SH-SY5Y (cell line): ENCODE measurements around the gene NAALADL2.

Experiments
- GATA2 ChIP-seq: IDR thresholded peaks from 2 replicates; pipeline ENCODE4 v1.6.1; 2011; ENCODE audit warnings: mild to moderate bottlenecking, low read depth, low read length
- GATA3 ChIP-seq: IDR thresholded peaks from 2 replicates; pipeline ENCODE4 v1.6.1; 2011; ENCODE audit warnings: low read depth, mild to moderate bottlenecking, low read length, moderate library complexity

Gene NAALADL2

DNA sequence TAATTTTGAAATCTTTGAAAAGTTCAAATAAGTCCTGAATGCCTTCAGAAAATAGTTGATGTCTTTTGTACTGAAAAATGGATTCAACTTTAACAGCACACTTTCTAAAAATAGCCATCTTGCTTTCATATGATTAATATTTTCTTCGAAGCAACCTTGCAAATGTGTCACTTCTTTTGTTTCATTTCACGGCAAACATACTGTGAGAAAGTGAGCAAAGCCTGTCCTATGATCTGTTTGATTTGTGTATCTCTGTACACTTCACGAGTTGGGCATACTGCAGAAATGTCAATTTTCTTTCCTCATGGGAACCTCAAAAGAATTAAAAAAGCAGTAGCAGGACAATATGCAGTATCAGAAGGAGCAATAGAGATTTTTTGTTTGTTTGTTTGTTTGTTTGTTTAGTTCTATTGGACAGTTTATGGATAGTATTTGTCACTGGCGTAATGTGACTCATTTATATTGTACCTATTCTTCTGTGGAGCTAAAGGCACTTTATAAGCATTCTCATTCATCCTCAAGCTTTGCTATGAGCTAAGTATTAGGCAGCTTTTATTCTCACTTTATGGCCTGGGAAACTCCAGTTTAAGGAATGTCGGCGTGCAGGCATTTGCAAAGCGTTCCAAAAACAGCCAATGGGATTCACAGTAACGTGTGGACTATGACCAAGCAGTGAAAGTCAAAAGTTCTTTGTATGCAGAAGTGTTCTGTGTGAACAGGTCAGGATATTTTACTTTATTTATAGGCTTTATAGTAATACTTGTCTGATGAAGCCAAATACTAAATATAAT lies 572.0 kb downstream of the NAALADL2 start:
- TF ChIP-seq GATA2 (no peak), GATA3 (no peak)

DNA sequence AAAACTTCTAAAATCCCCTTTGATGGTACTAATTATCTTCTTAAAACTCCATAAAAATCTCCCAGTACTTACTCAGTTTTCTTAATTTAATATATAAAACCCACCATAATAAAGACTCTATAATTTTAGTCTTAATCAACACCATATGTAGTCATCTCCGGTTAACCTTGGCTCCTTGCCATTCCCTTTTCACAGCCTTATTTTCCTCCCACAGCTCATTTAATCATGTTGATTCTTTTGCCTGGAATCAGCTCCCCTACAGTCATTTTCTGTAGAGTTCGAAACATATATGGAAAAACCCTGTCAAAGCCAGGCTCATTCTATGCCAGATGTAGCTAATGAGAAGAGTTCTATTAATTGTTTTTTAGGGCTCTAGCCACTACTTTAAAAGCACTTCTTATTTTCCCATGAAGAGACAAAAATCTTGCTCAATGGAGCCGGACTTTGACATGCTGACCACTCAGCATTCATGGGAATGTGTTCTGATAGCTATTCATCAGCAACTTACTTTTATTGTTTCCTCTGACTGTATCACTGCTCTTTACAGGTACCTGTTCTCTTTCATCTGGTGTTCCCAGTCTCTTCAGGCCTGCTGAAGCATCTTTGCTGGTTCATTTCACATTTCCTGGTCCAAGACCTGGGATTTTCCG lies 573.4 kb downstream of the NAALADL2 start:
- TF ChIP-seq GATA2, result no peak
- no peak for TF ChIP-seq GATA3

DNA sequence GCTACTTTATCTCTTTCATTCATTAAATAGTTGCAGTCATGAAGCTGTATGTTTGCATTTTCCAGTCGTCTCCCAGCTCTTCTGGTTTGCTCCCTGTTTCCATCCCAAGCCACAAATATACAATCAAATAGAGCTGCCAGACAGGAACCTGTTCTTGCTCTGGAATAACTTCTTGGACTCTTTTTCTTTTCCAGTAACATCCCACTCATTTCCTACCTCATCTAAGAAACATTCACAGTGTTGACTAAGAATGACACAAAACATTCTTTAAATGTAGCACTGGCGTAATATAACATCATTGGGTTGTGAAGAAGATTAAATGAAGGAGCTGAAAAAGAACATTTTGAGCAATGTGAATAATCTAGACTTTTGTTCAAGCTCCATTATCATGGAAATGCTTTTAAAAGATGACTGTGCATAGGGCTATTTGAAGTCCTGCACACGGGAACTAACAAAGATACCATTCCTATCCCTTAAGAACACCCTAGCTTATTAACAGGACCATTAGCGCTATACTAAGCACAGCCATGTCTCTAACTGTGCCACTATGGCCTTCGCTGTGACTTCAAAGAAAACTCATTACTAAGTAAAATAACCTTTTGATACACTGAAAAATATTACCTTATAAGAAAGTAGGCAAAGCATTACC lies 574.0 kb downstream of the NAALADL2 start:
- TF ChIP-seq GATA3, result no peak
- no peak for TF ChIP-seq GATA2

DNA sequence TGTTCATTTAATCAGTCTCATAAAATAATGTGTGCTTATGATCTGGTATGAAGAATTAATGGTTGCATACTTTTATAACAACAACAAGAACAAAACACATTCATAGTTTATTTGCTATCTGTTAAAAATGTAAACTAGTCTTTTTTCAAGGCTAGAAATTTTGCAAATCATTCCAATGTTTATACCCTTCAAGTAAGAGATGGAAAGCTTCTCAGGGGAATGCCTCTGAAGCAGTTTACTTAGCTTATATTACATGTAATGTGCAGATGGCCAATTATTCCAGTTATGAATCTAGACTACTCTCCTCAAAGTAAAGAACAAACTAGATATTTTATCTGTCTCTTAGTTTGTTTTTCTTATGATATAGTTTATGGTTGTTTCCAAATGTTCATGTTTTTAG lies 575.4 kb downstream of the NAALADL2 start:
- TF ChIP-seq GATA2, result no peak
- TF ChIP-seq GATA3, result no peak

DNA sequence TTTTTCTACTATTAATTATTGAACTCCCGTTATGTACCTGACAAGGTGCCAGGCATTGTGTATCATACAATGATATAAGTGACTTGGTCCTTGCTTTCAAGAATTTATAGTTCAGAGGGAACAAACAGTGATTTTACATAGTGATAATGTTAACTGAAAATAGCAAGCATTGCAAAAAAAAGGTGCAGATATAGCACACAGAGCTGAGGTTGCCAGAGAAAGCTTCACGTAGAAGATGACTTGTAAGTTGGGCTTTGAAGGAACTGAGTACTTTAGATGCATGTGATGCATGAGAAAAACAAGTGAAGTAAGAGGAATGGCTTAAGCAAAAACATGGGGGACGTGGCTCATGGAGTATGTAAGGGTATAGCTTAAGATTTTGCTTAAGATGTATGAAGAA lies 584.5 kb downstream of the NAALADL2 start:
- TF ChIP-seq GATA2 (no peak), GATA3 (no peak)

DNA sequence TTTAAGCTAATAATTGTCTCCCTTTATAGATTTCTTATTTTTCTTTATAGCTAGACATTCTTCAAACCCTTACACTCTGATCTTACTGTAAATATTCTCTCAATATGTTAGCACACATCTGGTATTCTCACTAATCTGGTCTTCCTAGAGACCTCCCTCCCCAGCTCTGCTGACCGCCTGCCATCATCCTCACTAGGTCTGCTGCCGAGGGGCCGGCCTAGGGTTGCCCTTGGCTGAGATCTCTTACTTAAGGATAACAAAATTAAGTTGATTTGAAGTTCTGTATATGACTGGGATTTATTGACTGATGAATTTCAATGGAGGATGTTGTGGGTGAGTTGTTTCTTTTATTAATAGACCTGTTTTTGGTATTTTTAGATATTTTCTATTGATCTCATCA lies 586.6 kb downstream of the NAALADL2 start:
- no peak for TF ChIP-seq GATA2
- TF ChIP-seq GATA3, result no peak

DNA sequence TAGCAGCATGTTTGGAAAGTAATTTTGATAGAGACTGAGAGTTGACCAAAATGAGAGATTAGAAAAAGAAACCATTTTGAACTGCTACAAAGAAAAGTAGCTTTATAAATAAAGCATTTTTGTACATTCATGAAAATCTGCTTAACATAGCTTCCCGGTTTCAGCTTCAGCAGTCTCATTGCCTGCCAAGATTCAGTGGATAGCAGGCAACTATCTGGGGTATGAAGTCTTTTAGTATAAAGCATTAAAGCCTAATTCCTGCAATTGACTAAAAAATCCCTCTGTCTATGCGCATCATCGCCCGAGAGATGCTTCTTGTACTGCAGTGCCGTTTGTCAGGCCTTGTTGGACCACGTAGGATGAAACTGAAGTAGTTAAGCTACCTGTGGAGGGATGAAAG lies 588.4 kb downstream of the NAALADL2 start:
- TF ChIP-seq GATA2 (no peak), GATA3 (no peak)

DNA sequence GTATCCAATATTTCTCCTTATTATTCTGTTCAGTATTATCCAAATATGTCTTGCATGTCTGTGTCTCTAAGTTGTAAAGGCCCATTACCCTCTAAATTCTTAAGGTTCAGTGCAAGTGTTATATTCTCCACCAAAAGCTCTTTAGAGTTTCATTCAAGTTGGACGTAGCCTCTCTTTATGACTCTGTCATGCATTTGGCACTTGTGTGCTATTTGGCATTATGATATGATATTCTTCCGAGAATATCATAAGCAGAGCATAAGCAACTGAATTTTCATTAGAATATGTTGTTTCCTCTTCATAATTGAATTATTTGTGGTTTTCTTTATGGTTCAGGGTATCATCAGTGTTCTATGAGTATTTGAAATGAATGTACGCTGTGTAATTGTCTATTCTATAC lies 594.2 kb downstream of the NAALADL2 start:
- no peak for TF ChIP-seq GATA2
- TF ChIP-seq GATA3, result no peak

DNA sequence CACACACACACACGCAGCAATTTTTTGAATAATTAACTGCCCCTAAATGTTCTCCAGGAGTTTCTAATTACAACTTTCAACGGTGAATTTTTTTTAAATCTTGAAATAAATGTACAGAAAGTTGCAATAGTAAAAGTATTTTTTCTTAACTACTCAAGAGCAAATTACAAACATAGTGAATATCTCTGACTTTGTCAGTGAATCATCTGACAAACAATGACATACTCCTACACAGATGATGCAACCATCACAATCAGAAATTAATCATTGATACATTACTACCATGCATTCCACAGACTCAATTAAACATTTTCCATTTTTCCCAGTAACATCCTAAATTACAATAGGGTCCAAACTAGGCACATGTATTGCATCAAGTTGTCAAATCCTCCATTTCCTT lies 597.3 kb downstream of the NAALADL2 start:
- TF ChIP-seq GATA2 (no peak), GATA3 (no peak)

DNA sequence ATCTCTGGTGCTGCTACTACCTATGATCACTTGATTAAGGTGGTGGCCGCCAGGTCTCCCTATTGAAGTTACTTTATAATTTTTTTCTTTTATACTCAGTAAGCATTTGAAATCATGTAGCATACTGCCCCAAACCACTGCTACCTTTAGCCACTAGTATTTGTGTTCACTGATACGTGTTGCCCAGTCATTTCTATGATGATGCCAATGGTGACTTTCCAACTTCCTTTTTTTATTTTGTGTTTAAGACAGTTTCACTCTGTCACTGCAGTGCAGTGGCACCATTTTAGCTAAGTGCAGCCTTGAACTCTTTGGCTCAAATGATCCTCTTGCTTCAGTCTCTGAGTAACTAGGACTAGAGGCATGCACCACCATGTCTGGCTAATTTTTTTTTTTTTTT lies 598.2 kb downstream of the NAALADL2 start:
- TF ChIP-seq GATA2 (no peak), GATA3 (no peak)

DNA sequence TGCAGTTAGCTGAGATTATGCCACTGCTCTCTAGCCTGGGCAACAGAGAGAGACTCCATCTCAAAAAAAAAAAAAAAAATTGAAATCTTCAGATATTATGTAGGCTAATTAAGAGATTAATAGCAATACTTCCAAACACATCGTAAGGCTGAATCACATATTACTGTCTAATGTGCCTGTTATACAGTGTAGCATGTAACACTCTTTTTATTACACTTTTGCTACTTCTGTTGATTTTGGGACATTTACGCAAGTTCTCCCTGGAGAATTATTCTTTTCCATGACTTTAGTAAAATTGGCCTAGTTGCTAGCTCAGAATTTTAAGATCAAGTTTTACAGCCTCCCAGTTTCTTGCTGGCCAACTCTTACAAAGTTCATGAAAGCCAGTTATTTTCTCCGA lies 605.2 kb downstream of the NAALADL2 start:
- TF ChIP-seq GATA3 (no peak), GATA2 (no peak)

DNA sequence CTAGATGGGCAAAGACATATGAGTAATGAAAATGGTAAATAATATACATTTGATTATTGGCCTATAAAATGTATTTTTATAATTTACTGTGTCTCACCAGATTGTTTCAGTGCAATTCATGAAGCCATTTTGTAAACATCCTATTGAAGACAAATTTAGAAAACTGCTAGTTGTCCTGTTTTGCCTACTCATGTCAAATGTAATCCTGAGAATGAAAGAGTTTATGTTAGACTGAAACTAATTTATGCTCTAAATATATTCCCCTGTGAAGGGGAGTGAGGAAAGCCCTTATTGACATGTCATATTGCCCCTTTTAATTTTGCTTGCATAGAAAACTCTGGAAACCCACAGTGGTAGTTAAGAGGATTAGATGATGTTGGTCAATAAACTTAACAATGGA lies 610.0 kb downstream of the NAALADL2 start:
- TF ChIP-seq GATA2 (no peak), GATA3 (no peak)

DNA sequence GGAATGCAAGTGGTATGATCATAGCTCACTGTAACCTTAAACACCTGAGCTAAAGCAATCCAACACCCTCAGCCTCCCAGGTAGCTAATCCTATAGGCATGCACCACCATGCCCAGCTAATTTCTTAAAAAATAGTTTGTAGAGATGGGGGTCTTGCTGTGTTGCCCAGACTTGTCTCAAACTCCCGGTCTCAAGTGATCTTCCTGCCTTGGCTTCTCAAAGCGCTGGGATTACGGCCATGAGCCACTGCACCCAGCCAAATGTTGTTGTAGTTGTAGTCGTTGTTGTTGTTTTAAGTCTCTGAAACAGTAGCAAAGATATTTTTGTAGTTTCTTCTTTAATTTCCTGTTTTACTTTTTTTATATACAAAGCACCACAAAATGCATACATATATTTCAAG lies 616.6 kb downstream of the NAALADL2 start:
- TF ChIP-seq GATA3 (no peak), GATA2 (no peak)

DNA sequence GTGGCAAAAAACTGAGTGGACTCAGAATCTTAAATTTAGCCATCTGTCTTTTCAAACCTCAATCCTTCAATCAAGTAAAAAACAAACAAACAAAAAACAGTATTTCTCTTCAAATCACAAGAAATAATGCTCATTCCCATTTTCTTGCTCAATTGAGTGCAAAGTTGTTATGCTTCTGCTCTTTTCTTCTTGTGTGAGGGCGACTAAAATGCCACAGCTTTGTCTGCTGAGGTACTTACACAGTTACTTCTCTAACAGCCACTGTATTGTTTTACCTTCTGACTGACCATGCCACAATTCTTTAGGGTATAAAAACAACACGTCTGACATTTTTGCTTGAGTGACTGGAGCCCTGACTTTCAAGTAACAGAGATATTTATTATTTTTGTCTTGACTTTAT lies 617.4 kb downstream of the NAALADL2 start:
- no peak for TF ChIP-seq GATA3
- TF ChIP-seq GATA2, result no peak
